Measurements from ENCODE around the gene SLC24A3. TPM values are rescaled to one million over a fixed set of nuclear protein-coding genes. Genes with fewer than 3 reads are reported as not detected.

Gene SLC24A3
- total and polyA plus RNA-seq, 9 donors: 4.8 to 40.5 (median 18.6) TPM

GRCh38 chr20:19670829-19671228 lies 458.4 kb downstream of the SLC24A3 start:
- no peak overlapping the region for H3K4me3 ChIP-seq
- intact Hi-C loops (cut with DNase I): no loop called here
- 62 to 84% (median 81%) methylated on average over 3 of the region's 3 CpGs for WGBS, 3 donors
- H3K27ac ChIP-seq: no peak overlapping the region
- no peaks in the 10 kb centered on the region for H3K4me1 ChIP-seq (ENCODE audit: insufficient read depth)
- TF ChIP-seq EP300 (IDR thresholded peaks at IDR 0.05) (no peak), CTCF (IDR thresholded peaks at IDR 0.05) (no peak), POLR2A (IDR thresholded peaks at IDR 0.05) (no peak)
- H3K36me3 ChIP-seq: no peaks in the 10 kb centered on the region
- DNase-seq: no peak
- no peaks in the 10 kb centered on the region for H3K9me3 ChIP-seq
- H3K27me3 ChIP-seq: no peaks in the 10 kb centered on the region

GRCh38 chr20:19671374-19671773 lies 458.9 kb downstream of the SLC24A3 start:
- no peaks in the 10 kb centered on the region for H3K9me3 ChIP-seq
- H3K4me3 ChIP-seq: no peak overlapping the region
- H3K27ac ChIP-seq: no peak overlapping the region
- DNase-seq: no peak
- no peaks in the 10 kb centered on the region for H3K4me1 ChIP-seq (ENCODE audit: insufficient read depth)
- TF ChIP-seq POLR2A (IDR thresholded peaks at IDR 0.05) (no peak), EP300 (IDR thresholded peaks at IDR 0.05) (no peak), CTCF (IDR thresholded peaks at IDR 0.05) (no peak)
- 67 to 73% (median 70%) methylated on average over 1 of the region's 1 CpG for WGBS, 3 donors
- H3K27me3 ChIP-seq: no peaks in the 10 kb centered on the region
- H3K36me3 ChIP-seq: no peaks in the 10 kb centered on the region
- intact Hi-C loops (cut with DNase I): no loop called here

- 83 to 88% (median 86%) methylated on average over 5 of the region's 5 CpGs for WGBS, 3 donors
- intact Hi-C loops (cut with DNase I): no loop called here
- H3K27me3 ChIP-seq: no peaks in the 10 kb centered on the region
- H3K4me1 ChIP-seq (ENCODE audit: insufficient read depth): no peaks in the 10 kb centered on the region
- TF ChIP-seq CTCF (IDR thresholded peaks at IDR 0.05): no peak
- no peak for TF ChIP-seq EP300 (IDR thresholded peaks at IDR 0.05)
- no peak for TF ChIP-seq POLR2A (IDR thresholded peaks at IDR 0.05)
- H3K4me3 ChIP-seq: no peak overlapping the region
- H3K36me3 ChIP-seq: no peaks in the 10 kb centered on the region
- no peaks in the 10 kb centered on the region for H3K9me3 ChIP-seq
- DNase-seq: no peak
- no peak overlapping the region for H3K27ac ChIP-seq
These were observed 460.1 kb downstream of the SLC24A3 start for GRCh38 chr20:19672498-19672897.

- Histone ChIP-seq H3K36me3 (no peaks in the 10 kb centered on the region), H3K4me1 (ENCODE audit: insufficient read depth) (no peaks in the 10 kb centered on the region), H3K27ac (no peak overlapping the region), H3K27me3 (no peaks in the 10 kb centered on the region), H3K9me3 (no peaks in the 10 kb centered on the region), H3K4me3 (no peak overlapping the region)
- intact Hi-C loops (cut with DNase I): no loop called here
- no peak for DNase-seq
- TF ChIP-seq CTCF (IDR thresholded peaks at IDR 0.05): no peak
- no peak for TF ChIP-seq EP300 (IDR thresholded peaks at IDR 0.05)
These were observed 461.1 kb downstream of the SLC24A3 start for GRCh38 chr20:19673575-19673974.

GRCh38 chr20:19676202-19676601 lies 463.8 kb downstream of the SLC24A3 start:
- no peak overlapping the region for H3K4me3 ChIP-seq
- H3K27ac ChIP-seq: no peak overlapping the region
- H3K4me1 ChIP-seq (ENCODE audit: insufficient read depth): no peaks in the 10 kb centered on the region
- H3K36me3 ChIP-seq: no peaks in the 10 kb centered on the region
- WGBS, 3 donors: 52 to 70% (median 57%) methylated on average over 4 of the region's 4 CpGs
- no peaks in the 10 kb centered on the region for H3K27me3 ChIP-seq
- H3K9me3 ChIP-seq: no peaks in the 10 kb centered on the region
- intact Hi-C loops (cut with DNase I): no loop called here
- TF ChIP-seq EP300 (IDR thresholded peaks at IDR 0.05) (no peak), POLR2A (IDR thresholded peaks at IDR 0.05) (no peak), CTCF (IDR thresholded peaks at IDR 0.05) (no peak)
- DNase-seq: no peak
